ENCODE measurements around the gene ZNF335.
"Not testable (repeated sequence)": the region's sequence is repeated elsewhere in the genome, so short reads cannot be mapped to it uniquely, and the experiment has no call there.

GRCh38 chr20:45931680-45932079, 40.3 kb downstream of the ZNF335 start:
- not testable (repeated sequence) for TF ChIP-seq CTCF (IDR thresholded peaks at IDR 0.05; ENCODE audit: extremely low read depth in 1 of 2, insufficient read depth in 1 of 2, low read depth in 1 of 2, low read length in 2 of 2); FOS (IDR thresholded peaks at IDR 0.05; ENCODE audit: borderline replicate concordance, insufficient read depth, low read length); POLR2A (IDR thresholded peaks at IDR 0.05; ENCODE audit: low read depth, low read length); MYC (IDR thresholded peaks at IDR 0.05; ENCODE audit: low read depth, low read length); POLR2AphosphoS5 (IDR thresholded peaks at IDR 0.05; ENCODE audit: insufficient read depth, low read depth, low read length)
